ENCODE measurements around the gene CAPN7.
A peak's percentile ranks its signal among the peaks of the same experiment; 100 is the strongest.

Gene CAPN7

GRCh38 chr3:15277861-15278500 lies 71.9 kb downstream of the CAPN7 start:
- no peak for DNase-seq

- DNase-seq = no peak
These were observed 73.2 kb downstream of the CAPN7 start for GRCh38 chr3:15279205-15279604.

- DNase-seq = no peak
These were observed 73.8 kb downstream of the CAPN7 start for GRCh38 chr3:15279671-15280402.

- no peak for DNase-seq
These were observed 74.9 kb downstream of the CAPN7 start for GRCh38 chr3:15280853-15281532.

GRCh38 chr3:15281817-15282216 lies 75.8 kb downstream of the CAPN7 start:
- no peak for DNase-seq

GRCh38 chr3:15283702-15284101 lies 77.7 kb downstream of the CAPN7 start:
- DNase-seq = no peak

GRCh38 chr3:15284121-15284889 lies 78.3 kb downstream of the CAPN7 start:
- no peak for DNase-seq

GRCh38 chr3:15286022-15286421 lies 80.0 kb downstream of the CAPN7 start:
- no peak for DNase-seq

GRCh38 chr3:15287565-15288330 lies 81.7 kb downstream of the CAPN7 start:
- DNase-seq = peak; percentile 93 to 95

GRCh38 chr3:15288331-15289035 lies 82.4 kb downstream of the CAPN7 start:
- peak in 1 of 2 donors; percentile 26 for DNase-seq

GRCh38 chr3:15289661-15290060 lies 83.6 kb downstream of the CAPN7 start:
- DNase-seq = no peak

GRCh38 chr3:15290736-15291135 lies 84.7 kb downstream of the CAPN7 start:
- DNase-seq = peak; percentile 42 to 61

- no peak for DNase-seq
These were observed 85.8 kb downstream of the CAPN7 start for GRCh38 chr3:15291589-15292541.

GRCh38 chr3:15292765-15293522 lies 86.9 kb downstream of the CAPN7 start:
- peak in 1 of 2 donors; percentile 73 for DNase-seq

- peak; percentile 94 to 96 for DNase-seq
These were observed 88.9 kb downstream of the CAPN7 start for GRCh38 chr3:15294929-15295328.

- peak; percentile 94 to 98 for DNase-seq
These were observed 89.5 kb downstream of the CAPN7 start for GRCh38 chr3:15295506-15295905.

GRCh38 chr3:15297608-15298350 lies 91.7 kb downstream of the CAPN7 start:
- no peak for DNase-seq

GRCh38 chr3:15298504-15298903 lies 92.5 kb downstream of the CAPN7 start:
- DNase-seq = no peak

GRCh38 chr3:15299036-15299435 lies 93.0 kb downstream of the CAPN7 start:
- no peak for DNase-seq
